Measurements from ENCODE around the gene LRRC75B. TPM values are rescaled to one million over a fixed set of nuclear protein-coding genes. Genes with fewer than 3 reads are reported as not detected.
"Not testable (repeated sequence)": the region's sequence is repeated elsewhere in the genome, so short reads cannot be mapped to it uniquely, and the experiment has no call there.

Gene LRRC75B
- total RNA-seq (2021) (0.86 and 2.2 TPM in 2 replicates), Bru-seq, nascent RNA (percentile 21 among the genes with signal in this experiment), BruChase-seq, experiment 1, labeled RNA remaining after a 2-hour chase (percentile 10 among the genes with signal in this experiment), BruChase-seq, experiment 2, labeled RNA remaining after a 6-hour chase (percentile 25 among the genes with signal in this experiment)
- long read RNA-seq, partial matches to known transcripts: 0 of 1 reads
- long read RNA-seq, other reads (novel, unspliced or antisense): 1 of 1 reads

- DNase-seq (ENCODE audit: low spot score): peak; percentile 48
- intact Hi-C loops (cut with micrococcal nuclease; ENCODE audit: unreplicated experiment): no loop called here
- POLR2A ChIA-PET (ENCODE audit: low non-redundant PET): no interaction called here
- H3K9me3 ChIP-seq (ENCODE audit: low read depth, low read length, poor library complexity, severe bottlenecking): no peaks in the 10 kb centered on the region
- no peak for TF ChIP-seq EZH2 (IDR thresholded peaks at IDR 0.05; ENCODE audit: borderline replicate concordance, low read depth, low read length, poor library complexity, severe bottlenecking)
- TF ChIP-seq, protein P1, sequence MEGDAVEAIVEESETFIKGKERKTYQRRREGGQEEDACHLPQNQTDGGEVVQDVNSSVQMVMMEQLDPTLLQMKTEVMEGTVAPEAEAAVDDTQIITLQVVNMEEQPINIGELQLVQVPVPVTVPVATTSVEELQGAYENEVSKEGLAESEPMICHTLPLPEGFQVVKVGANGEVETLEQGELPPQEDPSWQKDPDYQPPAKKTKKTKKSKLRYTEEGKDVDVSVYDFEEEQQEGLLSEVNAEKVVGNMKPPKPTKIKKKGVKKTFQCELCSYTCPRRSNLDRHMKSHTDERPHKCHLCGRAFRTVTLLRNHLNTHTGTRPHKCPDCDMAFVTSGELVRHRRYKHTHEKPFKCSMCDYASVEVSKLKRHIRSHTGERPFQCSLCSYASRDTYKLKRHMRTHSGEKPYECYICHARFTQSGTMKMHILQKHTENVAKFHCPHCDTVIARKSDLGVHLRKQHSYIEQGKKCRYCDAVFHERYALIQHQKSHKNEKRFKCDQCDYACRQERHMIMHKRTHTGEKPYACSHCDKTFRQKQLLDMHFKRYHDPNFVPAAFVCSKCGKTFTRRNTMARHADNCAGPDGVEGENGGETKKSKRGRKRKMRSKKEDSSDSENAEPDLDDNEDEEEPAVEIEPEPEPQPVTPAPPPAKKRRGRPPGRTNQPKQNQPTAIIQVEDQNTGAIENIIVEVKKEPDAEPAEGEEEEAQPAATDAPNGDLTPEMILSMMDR (conservative IDR thresholded peaks at IDR 0.05; ENCODE audit: low read depth, low read length): no peak
- H3K4me3 ChIP-seq (ENCODE audit: low read depth, low read length, poor library complexity, severe bottlenecking): peak within 1 kb of the TSS; percentile 42
- peak within 1 kb of the TSS; percentile 57 for H3K27ac ChIP-seq (ENCODE audit: low read depth, low read length, poor library complexity, severe bottlenecking)
- H3K4me1 ChIP-seq (ENCODE audit: insufficient read depth, low read length, poor library complexity, severe bottlenecking): no peaks in the 10 kb centered on the region
- BruUV-seq (replicated peaks): no TSS peak
- CTCF ChIA-PET: no interaction called here
- H3K36me3 ChIP-seq (ENCODE audit: insufficient read depth, low read length, poor library complexity, severe bottlenecking): no peaks in the 10 kb centered on the region
- H3K27me3 ChIP-seq (replicated peaks; ENCODE audit: insufficient read depth, low read depth, low read length, poor library complexity): no peaks in the 10 kb centered on the region
Measured at GRCh38 chr22:24592851-24593558, at the start of gene LRRC75B. Gene LRRC75B (minus strand): TSS chr22:24593073. CDS start chr22:24593039, 34 bp downstream.

DNA sequence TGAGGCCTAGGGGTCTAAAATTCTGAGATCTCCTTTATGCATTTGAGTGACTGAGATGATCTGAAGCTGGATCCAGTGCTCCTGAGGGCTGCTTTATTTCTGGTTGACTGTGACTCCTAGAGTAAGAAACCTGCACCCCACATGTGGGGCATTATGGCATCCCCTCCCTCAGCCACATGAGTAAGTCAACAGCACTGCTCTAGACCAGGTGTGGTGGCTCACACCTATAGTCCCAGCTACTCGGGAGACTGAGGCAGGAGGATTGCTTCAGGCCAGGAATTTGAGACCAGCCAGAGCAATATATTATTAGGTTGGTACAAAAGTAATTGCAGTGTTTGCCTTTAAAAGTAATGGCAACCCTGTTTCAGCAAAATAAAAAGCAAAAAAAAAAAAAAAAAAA is 49.4 kb upstream of the LRRC75B start:
- H3K36me3 ChIP-seq (ENCODE audit: insufficient read depth, low read length, poor library complexity, severe bottlenecking); DNase-seq (ENCODE audit: low spot score); CTCF ChIA-PET; H3K4me3 ChIP-seq (ENCODE audit: low read depth, low read length, poor library complexity, severe bottlenecking); H3K27me3 ChIP-seq (replicated peaks; ENCODE audit: insufficient read depth, low read depth, low read length, poor library complexity); H3K27ac ChIP-seq (ENCODE audit: low read depth, low read length, poor library complexity, severe bottlenecking); H3K9me3 ChIP-seq (ENCODE audit: low read depth, low read length, poor library complexity, severe bottlenecking); BruUV-seq (replicated peaks); H3K4me1 ChIP-seq (ENCODE audit: insufficient read depth, low read length, poor library complexity, severe bottlenecking); POLR2A ChIA-PET (ENCODE audit: low non-redundant PET); intact Hi-C loops (cut with micrococcal nuclease; ENCODE audit: unreplicated experiment): not testable (repeated sequence)

DNA sequence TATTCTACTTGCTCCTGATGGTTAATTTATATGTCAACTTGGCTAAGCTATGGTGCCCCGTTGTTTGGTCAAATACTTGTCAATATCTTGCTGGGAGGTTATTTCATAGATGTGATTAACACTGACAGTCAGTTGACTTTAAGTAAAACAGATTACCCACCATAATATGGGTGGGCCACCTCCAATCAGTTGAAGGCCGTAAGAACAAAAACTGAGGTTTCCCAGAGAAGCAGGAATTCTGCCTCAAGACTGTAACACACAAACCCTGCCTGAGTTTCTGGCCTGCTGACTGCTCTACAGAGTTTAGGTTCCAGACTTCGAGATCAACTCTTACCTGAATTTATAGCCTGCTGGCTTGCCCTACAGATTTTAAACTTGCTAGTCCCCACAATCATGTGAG is 43.6 kb upstream of the LRRC75B start:
- POLR2A ChIA-PET (ENCODE audit: low non-redundant PET); H3K9me3 ChIP-seq (ENCODE audit: low read depth, low read length, poor library complexity, severe bottlenecking); intact Hi-C loops (cut with micrococcal nuclease; ENCODE audit: unreplicated experiment); CTCF ChIA-PET; H3K4me3 ChIP-seq (ENCODE audit: low read depth, low read length, poor library complexity, severe bottlenecking); H3K27me3 ChIP-seq (replicated peaks; ENCODE audit: insufficient read depth, low read depth, low read length, poor library complexity); H3K4me1 ChIP-seq (ENCODE audit: insufficient read depth, low read length, poor library complexity, severe bottlenecking); H3K27ac ChIP-seq (ENCODE audit: low read depth, low read length, poor library complexity, severe bottlenecking); BruUV-seq (replicated peaks); DNase-seq (ENCODE audit: low spot score); H3K36me3 ChIP-seq (ENCODE audit: insufficient read depth, low read length, poor library complexity, severe bottlenecking): not testable (repeated sequence)

DNA sequence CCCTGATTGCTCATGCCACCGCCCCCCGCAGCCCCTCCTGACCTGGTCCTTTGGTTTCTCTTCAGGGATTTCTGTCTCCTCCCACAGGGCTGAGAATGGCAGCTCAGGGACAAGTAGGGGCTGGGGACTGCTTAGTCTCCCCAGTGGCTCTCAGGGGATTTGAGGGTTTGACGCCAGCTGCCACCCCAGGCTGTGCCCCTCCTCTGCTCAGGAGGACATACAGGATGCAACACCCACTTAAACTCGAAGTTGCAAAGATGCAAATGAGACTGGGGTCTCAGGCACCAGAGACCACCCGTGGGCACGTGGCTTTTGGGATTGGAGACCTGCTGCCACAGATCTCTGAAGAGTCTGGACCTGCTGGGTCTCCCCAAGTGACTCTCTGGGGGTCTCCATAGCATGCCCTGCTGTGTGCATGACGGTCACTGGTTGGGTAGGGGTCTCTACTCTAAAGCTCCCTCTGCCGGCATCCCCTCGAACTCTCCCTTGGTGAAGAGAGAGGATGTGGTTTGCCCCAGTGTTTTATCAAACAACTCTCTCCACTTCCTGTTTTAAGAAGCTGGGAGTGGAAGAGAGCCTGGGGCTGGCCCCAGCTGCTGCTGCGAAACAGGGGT is 42.0 kb upstream of the LRRC75B start:
- CTCF ChIA-PET; intact Hi-C loops (cut with micrococcal nuclease; ENCODE audit: unreplicated experiment); H3K4me3 ChIP-seq (ENCODE audit: low read depth, low read length, poor library complexity, severe bottlenecking); BruUV-seq (replicated peaks); H3K27me3 ChIP-seq (replicated peaks; ENCODE audit: insufficient read depth, low read depth, low read length, poor library complexity); H3K9me3 ChIP-seq (ENCODE audit: low read depth, low read length, poor library complexity, severe bottlenecking); H3K4me1 ChIP-seq (ENCODE audit: insufficient read depth, low read length, poor library complexity, severe bottlenecking); POLR2A ChIA-PET (ENCODE audit: low non-redundant PET); H3K27ac ChIP-seq (ENCODE audit: low read depth, low read length, poor library complexity, severe bottlenecking); H3K36me3 ChIP-seq (ENCODE audit: insufficient read depth, low read length, poor library complexity, severe bottlenecking); DNase-seq (ENCODE audit: low spot score): not testable (repeated sequence)

DNA sequence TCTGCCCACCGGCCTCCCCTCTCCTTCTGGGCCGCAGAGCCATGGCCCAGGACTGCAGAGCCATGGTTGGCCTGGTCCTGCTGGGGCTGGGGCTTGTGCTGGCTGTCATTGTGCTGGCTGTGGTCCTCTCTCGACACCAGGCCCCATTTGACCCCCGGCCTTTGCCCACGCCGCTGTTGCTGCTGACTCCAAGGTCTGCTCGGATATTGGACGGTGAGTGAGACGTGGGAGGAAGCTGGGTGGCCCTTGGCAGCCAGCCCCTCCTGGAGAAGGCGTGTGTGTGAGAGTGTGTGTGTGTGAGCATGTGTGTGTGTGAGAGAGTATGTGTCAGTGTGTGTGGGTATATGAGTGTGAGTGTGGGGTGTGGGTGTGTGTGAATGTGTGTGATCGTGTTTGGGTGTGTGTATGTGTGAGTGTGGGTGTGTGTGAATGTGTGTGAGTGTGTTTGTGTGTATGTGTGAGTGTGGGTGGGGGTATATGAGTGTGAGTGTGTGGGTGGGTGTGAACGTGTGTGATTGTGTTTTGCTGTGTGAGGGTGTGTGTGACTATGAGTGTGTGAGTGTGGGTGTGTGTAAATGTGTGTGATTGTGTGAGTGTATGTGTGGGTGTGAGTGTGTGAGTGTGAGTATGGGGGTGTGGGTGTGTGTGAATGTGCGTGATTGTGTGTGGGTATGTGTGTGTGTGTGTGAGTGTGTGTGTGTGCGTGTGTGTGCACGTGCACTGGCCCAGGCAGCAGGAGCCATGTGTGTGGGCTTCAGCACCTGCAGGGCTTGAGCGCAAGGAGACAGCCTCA is 40.6 kb upstream of the LRRC75B start:
- H3K9me3 ChIP-seq (ENCODE audit: low read depth, low read length, poor library complexity, severe bottlenecking); H3K4me1 ChIP-seq (ENCODE audit: insufficient read depth, low read length, poor library complexity, severe bottlenecking); H3K4me3 ChIP-seq (ENCODE audit: low read depth, low read length, poor library complexity, severe bottlenecking); BruUV-seq (replicated peaks); CTCF ChIA-PET; POLR2A ChIA-PET (ENCODE audit: low non-redundant PET); H3K27me3 ChIP-seq (replicated peaks; ENCODE audit: insufficient read depth, low read depth, low read length, poor library complexity); H3K27ac ChIP-seq (ENCODE audit: low read depth, low read length, poor library complexity, severe bottlenecking); H3K36me3 ChIP-seq (ENCODE audit: insufficient read depth, low read length, poor library complexity, severe bottlenecking); intact Hi-C loops (cut with micrococcal nuclease; ENCODE audit: unreplicated experiment); DNase-seq (ENCODE audit: low spot score): not testable (repeated sequence)

DNA sequence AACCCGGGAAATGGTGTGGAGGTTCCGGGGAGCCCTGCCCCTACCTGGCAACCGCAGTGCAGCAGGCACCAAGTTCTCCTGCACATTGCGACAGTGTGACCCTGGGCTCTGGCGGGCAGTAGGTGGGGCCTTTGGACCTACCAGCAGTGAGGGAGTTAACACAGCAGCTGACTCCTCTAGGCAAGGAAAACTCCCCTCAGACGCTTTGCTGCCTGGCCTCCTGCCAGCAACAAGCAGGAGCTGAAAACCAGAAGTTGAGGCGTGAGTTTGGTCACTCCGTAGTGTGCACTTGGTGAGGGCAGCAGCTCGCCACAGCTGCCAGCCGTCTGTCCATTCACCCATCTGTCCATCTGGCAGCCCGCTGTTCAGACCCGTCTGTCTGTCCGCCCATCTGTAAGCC is 39.8 kb upstream of the LRRC75B start:
- POLR2A ChIA-PET (ENCODE audit: low non-redundant PET); H3K4me1 ChIP-seq (ENCODE audit: insufficient read depth, low read length, poor library complexity, severe bottlenecking); intact Hi-C loops (cut with micrococcal nuclease; ENCODE audit: unreplicated experiment); H3K27me3 ChIP-seq (replicated peaks; ENCODE audit: insufficient read depth, low read depth, low read length, poor library complexity); DNase-seq (ENCODE audit: low spot score); BruUV-seq (replicated peaks); CTCF ChIA-PET; H3K36me3 ChIP-seq (ENCODE audit: insufficient read depth, low read length, poor library complexity, severe bottlenecking); H3K9me3 ChIP-seq (ENCODE audit: low read depth, low read length, poor library complexity, severe bottlenecking); H3K4me3 ChIP-seq (ENCODE audit: low read depth, low read length, poor library complexity, severe bottlenecking); H3K27ac ChIP-seq (ENCODE audit: low read depth, low read length, poor library complexity, severe bottlenecking): not testable (repeated sequence)
